ENCODE results near the gene RAB40C.
A peak's percentile ranks its signal among the peaks of the same experiment; 100 is the strongest.

The RAB40C gene

GRCh38 chr16:632486-633335, 42.8 kb downstream of the RAB40C start:
- DNase-seq (ENCODE audit: low read depth), result no peak
- TF ChIP-seq CTCF (IDR thresholded peaks at IDR 0.05; ENCODE audit: low read depth, low read length, missing control alignments), result no peak
- in situ Hi-C loops (cut with HindIII; ENCODE audit: low sequenced_read_pairs), result no loop called here
- H3K4me3 ChIP-seq (ENCODE audit: low read depth, low read length), result no peak overlapping the region

GRCh38 chr16:633336-634050, 43.6 kb downstream of the RAB40C start:
- no peak overlapping the region for H3K4me3 ChIP-seq (ENCODE audit: low read depth, low read length)
- no peak for TF ChIP-seq CTCF (IDR thresholded peaks at IDR 0.05; ENCODE audit: low read depth, low read length, missing control alignments)
- no peak for DNase-seq (ENCODE audit: low read depth)
- in situ Hi-C loops (cut with HindIII; ENCODE audit: low sequenced_read_pairs), result no loop called here

- in situ Hi-C loops (cut with HindIII; ENCODE audit: low sequenced_read_pairs), result no loop called here
- TF ChIP-seq CTCF (IDR thresholded peaks at IDR 0.05; ENCODE audit: low read depth, low read length, missing control alignments), result no peak
- H3K4me3 ChIP-seq (ENCODE audit: low read depth, low read length), result no peak overlapping the region
- no peak for DNase-seq (ENCODE audit: low read depth)
Measured at GRCh38 chr16:634051-634670, 44.3 kb downstream of the RAB40C start.

GRCh38 chr16:634996-635395, 45.1 kb downstream of the RAB40C start:
- TF ChIP-seq CTCF (IDR thresholded peaks at IDR 0.05; ENCODE audit: low read depth, low read length, missing control alignments), result no peak
- peak overlapping the region; percentile 55 for H3K4me3 ChIP-seq (ENCODE audit: low read depth, low read length)
- DNase-seq (ENCODE audit: low read depth), result no peak
- in situ Hi-C loops (cut with HindIII; ENCODE audit: low sequenced_read_pairs), result no loop called here

- peak overlapping the region; percentile 55 for H3K4me3 ChIP-seq (ENCODE audit: low read depth, low read length)
- no peak for DNase-seq (ENCODE audit: low read depth)
- TF ChIP-seq CTCF (IDR thresholded peaks at IDR 0.05; ENCODE audit: low read depth, low read length, missing control alignments), result no peak
- in situ Hi-C loops (cut with HindIII; ENCODE audit: low sequenced_read_pairs), result no loop called here
Measured at GRCh38 chr16:635573-636205, 45.8 kb downstream of the RAB40C start.
